Measurements from ENCODE around the gene TBC1D2B.

- no peak for TF ChIP-seq CTCF (optimal IDR thresholded peaks at IDR 0.05 in 1 of 3, IDR thresholded peaks at IDR 0.05 in 1 of 3, conservative IDR thresholded peaks at IDR 0.05 in 1 of 3; ENCODE audit: extremely low read depth in 1 of 3, insufficient read depth in 2 of 3, low read length in 3 of 3)
- no peak for TF ChIP-seq EZH2 (IDR thresholded peaks at IDR 0.05; ENCODE audit: low read length)
Observed at GRCh38 chr15:77982127-77982490, 95.4 kb downstream of the TBC1D2B start.

All from keratinocyte (primary cell).